ENCODE measurements around the gene MSI2.
A peak's percentile ranks its signal among the peaks of the same experiment; 100 is the strongest.

Gene MSI2

DNA sequence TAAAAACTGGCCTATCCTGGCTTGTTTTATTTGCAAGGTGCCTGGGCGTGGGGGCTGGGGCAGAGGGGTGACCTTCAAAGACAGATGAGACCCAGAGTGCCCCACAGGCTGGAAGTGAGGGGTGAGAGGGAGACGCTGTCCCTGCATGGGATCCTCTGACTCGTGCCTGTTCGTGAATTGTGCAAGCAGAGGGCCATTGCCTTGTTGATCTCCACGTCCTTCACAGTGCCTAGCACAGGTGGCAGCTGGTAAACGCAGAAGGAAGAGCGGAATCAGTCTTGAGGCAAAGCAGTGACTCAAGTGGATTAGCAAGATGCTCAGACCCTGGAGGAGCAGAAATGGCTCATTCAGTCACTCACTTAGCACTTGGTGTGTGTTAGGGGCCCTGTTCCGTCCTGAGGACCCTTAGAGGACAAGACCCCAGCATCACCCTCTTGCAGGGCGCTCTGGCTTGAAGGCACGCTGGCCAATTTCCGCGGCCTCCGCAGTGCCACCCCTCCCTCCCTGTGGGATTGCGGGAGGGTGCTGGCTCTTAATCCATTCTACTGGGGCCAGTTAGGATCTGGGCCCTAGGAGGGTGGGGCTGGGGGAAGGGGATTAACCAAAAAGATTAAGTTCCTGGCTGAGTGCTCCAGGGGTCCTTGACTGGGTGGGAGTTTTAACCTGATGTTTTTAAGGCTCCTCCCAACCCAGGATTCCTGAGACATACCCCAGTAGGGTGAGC is 337.6 kb downstream of the MSI2 start:
- Histone ChIP-seq H3K36me3 (ENCODE audit: insufficient read depth, low read length) (peaks cover 65% of the 10 kb centered on the region), H3K4me3 (ENCODE audit: low read depth, low read length, poor library complexity, severe bottlenecking) (no peak overlapping the region), H3K9me3 (ENCODE audit: low read length) (no peaks in the 10 kb centered on the region), H3K4me2 (ENCODE audit: low read length) (no peak overlapping the region), H3K4me1 (ENCODE audit: insufficient read depth, low read length, severe bottlenecking) (peaks cover 20% of the 10 kb centered on the region), H3K9me2 (ENCODE audit: low read depth, low read length) (no peaks in the 10 kb centered on the region), H3K27ac (ENCODE audit: low read depth, low read length, poor library complexity, severe bottlenecking) (no peak overlapping the region), H2AFZ (ENCODE audit: low read length) (no peak overlapping the region), H4K20me1 (ENCODE audit: insufficient read depth, low read length) (no peaks in the 10 kb centered on the region), H3K27me3 (ENCODE audit: insufficient read depth, low read length) (no peaks in the 10 kb centered on the region), H3K9ac (ENCODE audit: low read length) (no peak overlapping the region), H3F3A (ENCODE audit: insufficient read depth, low read length) (no peaks in the 10 kb centered on the region), H3K79me2 (ENCODE audit: insufficient read depth, low read length) (no peaks in the 10 kb centered on the region)
- TF ChIP-seq EZH2 (IDR thresholded peaks at IDR 0.05; ENCODE audit: borderline replicate concordance, low read length), result no peak
- TF ChIP-seq, protein P1, sequence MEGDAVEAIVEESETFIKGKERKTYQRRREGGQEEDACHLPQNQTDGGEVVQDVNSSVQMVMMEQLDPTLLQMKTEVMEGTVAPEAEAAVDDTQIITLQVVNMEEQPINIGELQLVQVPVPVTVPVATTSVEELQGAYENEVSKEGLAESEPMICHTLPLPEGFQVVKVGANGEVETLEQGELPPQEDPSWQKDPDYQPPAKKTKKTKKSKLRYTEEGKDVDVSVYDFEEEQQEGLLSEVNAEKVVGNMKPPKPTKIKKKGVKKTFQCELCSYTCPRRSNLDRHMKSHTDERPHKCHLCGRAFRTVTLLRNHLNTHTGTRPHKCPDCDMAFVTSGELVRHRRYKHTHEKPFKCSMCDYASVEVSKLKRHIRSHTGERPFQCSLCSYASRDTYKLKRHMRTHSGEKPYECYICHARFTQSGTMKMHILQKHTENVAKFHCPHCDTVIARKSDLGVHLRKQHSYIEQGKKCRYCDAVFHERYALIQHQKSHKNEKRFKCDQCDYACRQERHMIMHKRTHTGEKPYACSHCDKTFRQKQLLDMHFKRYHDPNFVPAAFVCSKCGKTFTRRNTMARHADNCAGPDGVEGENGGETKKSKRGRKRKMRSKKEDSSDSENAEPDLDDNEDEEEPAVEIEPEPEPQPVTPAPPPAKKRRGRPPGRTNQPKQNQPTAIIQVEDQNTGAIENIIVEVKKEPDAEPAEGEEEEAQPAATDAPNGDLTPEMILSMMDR (IDR thresholded peaks at IDR 0.05; ENCODE audit: low read length), result no peak

DNA sequence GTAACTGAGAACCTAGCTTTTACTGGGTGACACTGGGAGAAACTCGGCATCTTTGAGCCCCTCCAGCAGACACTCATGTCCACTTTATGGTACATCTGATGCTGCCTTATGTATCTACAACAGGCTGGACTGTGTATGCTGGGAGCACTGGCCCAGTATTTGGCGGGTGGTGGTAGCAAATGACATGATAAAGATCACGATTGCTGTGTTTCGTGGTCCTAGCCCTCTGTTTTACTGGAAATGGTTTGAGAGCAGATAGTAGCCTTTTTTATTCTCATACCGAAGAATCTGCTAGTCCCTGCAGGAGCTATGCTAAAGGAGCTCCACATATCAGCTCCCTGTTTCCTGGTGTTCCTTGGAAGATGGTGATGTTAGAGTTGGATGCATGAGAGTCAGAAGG is 338.4 kb downstream of the MSI2 start:
- Histone ChIP-seq H3K36me3 (ENCODE audit: insufficient read depth, low read length) (peaks cover 57% of the 10 kb centered on the region), H3K4me3 (ENCODE audit: low read depth, low read length, poor library complexity, severe bottlenecking) (no peak overlapping the region), H3K27me3 (ENCODE audit: insufficient read depth, low read length) (no peaks in the 10 kb centered on the region), H4K20me1 (ENCODE audit: insufficient read depth, low read length) (no peaks in the 10 kb centered on the region), H3F3A (ENCODE audit: insufficient read depth, low read length) (no peaks in the 10 kb centered on the region), H2AFZ (ENCODE audit: low read length) (no peak overlapping the region), H3K9me2 (ENCODE audit: low read depth, low read length) (no peaks in the 10 kb centered on the region), H3K4me1 (ENCODE audit: insufficient read depth, low read length, severe bottlenecking) (peaks cover 29% of the 10 kb centered on the region), H3K27ac (ENCODE audit: low read depth, low read length, poor library complexity, severe bottlenecking) (no peak overlapping the region), H3K9ac (ENCODE audit: low read length) (no peak overlapping the region), H3K79me2 (ENCODE audit: insufficient read depth, low read length) (no peaks in the 10 kb centered on the region), H3K4me2 (ENCODE audit: low read length) (no peak overlapping the region), H3K9me3 (ENCODE audit: low read length) (no peaks in the 10 kb centered on the region)
- no peak for TF ChIP-seq EZH2 (IDR thresholded peaks at IDR 0.05; ENCODE audit: borderline replicate concordance, low read length)
- TF ChIP-seq, protein P1 (IDR thresholded peaks at IDR 0.05; ENCODE audit: low read length), result no peak

DNA sequence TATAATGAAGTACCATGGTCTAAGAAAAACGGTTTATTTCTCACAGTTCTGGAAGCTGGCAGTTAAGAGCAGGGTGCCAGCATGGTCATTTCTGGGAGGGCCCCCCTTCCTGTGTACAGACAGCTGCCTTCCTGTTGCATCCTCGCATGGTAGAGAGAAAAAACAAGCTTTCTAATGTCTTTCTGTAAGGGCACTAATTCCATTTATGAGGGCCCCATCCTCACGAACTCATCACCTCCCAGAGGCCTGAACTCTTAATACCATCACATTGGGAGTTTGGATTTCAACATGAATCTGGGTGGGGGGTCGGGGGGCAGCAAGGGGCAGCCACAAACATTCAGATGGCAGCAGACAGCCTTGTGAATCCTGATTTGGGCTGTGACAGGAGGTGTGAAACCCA is 339.1 kb downstream of the MSI2 start:
- Histone ChIP-seq H3K9ac (ENCODE audit: low read length) (no peak overlapping the region), H3K4me1 (ENCODE audit: insufficient read depth, low read length, severe bottlenecking) (peaks cover 35% of the 10 kb centered on the region)
- TF ChIP-seq EZH2 (IDR thresholded peaks at IDR 0.05; ENCODE audit: borderline replicate concordance, low read length), result no peak
- TF ChIP-seq, protein P1 (IDR thresholded peaks at IDR 0.05; ENCODE audit: low read length), result no peak

More for the DNA sequence above, 339.1 kb downstream of the MSI2 start:
- peak overlapping the region; percentile 98 for H3K27ac ChIP-seq (ENCODE audit: low read depth, low read length, poor library complexity, severe bottlenecking)
- H3K4me3 ChIP-seq (ENCODE audit: low read depth, low read length, poor library complexity, severe bottlenecking), result no peak overlapping the region
- no peaks in the 10 kb centered on the region for H3F3A ChIP-seq (ENCODE audit: insufficient read depth, low read length)
- H3K36me3 ChIP-seq (ENCODE audit: insufficient read depth, low read length), result peaks cover 57% of the 10 kb centered on the region
- H3K9me3 ChIP-seq (ENCODE audit: low read length), result no peaks in the 10 kb centered on the region
- H3K4me2 ChIP-seq (ENCODE audit: low read length), result no peak overlapping the region
- H2AFZ ChIP-seq (ENCODE audit: low read length), result no peak overlapping the region
- no peaks in the 10 kb centered on the region for H3K79me2 ChIP-seq (ENCODE audit: insufficient read depth, low read length)
- no peaks in the 10 kb centered on the region for H4K20me1 ChIP-seq (ENCODE audit: insufficient read depth, low read length)
- H3K9me2 ChIP-seq (ENCODE audit: low read depth, low read length), result no peaks in the 10 kb centered on the region
- H3K27me3 ChIP-seq (ENCODE audit: insufficient read depth, low read length), result no peaks in the 10 kb centered on the region
